AG09319 (cell line): ENCODE results near the gene MAP1LC3B2.

Experiments used
- DNase-seq: peaks from one replicate; pipeline ENCODE4 v3.0.0-alpha.2; 2010; ENCODE audit warnings: low read depth; ENCODE audit errors: extremely low read depth
- TF ChIP-seq, protein P1 (sequence below): IDR thresholded peaks from 2 replicates; pipeline ENCODE4 v1.5.1; 2011; ENCODE audit warnings: low read depth, mild to moderate bottlenecking, inconsistent platforms, low read length, moderate library complexity

MAP1LC3B2 gene

DNA sequence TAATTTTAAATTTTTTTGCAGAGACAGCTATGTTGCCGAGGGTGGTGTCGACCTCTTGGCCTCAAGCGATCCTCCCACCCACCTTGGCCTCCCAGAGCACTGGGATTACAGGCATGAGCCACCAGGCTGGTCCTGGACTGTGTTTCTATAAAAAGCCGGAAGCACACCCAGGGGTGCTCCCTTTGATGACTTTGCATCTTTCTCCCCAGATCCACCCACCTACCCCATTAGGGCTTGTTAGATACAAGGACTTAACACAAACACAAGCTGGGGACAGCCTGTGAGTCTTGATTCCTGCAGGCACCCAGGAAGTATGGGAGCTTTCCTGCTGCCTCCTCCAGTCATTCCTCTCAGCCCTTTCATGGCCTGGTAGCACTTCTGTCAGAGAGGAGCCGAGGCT lies 67.0 kb downstream of the MAP1LC3B2 start:
- DNase-seq = no peak
- TF ChIP-seq, protein P1, sequence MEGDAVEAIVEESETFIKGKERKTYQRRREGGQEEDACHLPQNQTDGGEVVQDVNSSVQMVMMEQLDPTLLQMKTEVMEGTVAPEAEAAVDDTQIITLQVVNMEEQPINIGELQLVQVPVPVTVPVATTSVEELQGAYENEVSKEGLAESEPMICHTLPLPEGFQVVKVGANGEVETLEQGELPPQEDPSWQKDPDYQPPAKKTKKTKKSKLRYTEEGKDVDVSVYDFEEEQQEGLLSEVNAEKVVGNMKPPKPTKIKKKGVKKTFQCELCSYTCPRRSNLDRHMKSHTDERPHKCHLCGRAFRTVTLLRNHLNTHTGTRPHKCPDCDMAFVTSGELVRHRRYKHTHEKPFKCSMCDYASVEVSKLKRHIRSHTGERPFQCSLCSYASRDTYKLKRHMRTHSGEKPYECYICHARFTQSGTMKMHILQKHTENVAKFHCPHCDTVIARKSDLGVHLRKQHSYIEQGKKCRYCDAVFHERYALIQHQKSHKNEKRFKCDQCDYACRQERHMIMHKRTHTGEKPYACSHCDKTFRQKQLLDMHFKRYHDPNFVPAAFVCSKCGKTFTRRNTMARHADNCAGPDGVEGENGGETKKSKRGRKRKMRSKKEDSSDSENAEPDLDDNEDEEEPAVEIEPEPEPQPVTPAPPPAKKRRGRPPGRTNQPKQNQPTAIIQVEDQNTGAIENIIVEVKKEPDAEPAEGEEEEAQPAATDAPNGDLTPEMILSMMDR = no peak
